ENCODE data around the gene VASH1.

The VASH1 gene

DNA sequence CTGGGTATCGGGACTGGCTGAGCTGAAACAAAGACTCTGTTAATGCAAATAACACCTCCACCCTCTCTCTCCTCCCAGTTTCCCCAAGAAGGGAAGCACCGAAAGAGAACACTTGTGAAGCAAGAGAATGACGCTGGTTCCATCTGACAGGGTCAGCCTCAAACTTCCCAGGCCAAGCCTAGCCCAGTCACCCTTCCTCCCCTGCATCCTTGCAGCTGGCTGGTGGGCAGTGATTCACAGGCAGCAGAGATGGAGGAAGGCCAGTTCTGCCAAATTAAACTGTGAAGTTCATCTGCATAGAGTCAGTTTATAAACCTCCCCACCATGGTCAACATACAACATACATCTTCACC is 67.7 kb downstream of the VASH1 start:
- H3F3A ChIP-seq (ENCODE audit: low read depth): no peaks in the 10 kb centered on the region
- H3K79me2 ChIP-seq (ENCODE audit: insufficient read depth, low read length): no peaks in the 10 kb centered on the region
- H3K4me3 ChIP-seq (ENCODE audit: low read length, poor library complexity, severe bottlenecking): no peak overlapping the region
- no peaks in the 10 kb centered on the region for H3K9me3 ChIP-seq (ENCODE audit: insufficient read depth, low read depth, low read length)
- H2AFZ ChIP-seq (ENCODE audit: low read length): no peak overlapping the region
- H3K27me3 ChIP-seq (ENCODE audit: insufficient read depth, low read length, poor library complexity, severe bottlenecking): peaks cover 9% of the 10 kb centered on the region
- H3K4me2 ChIP-seq (ENCODE audit: low read depth, low read length, poor library complexity, severe bottlenecking): no peak overlapping the region
- no peaks in the 10 kb centered on the region for H3K9me2 ChIP-seq (replicated peaks; ENCODE audit: low read depth, low read length)
- no peak for TF ChIP-seq CTCF (conservative IDR thresholded peaks at IDR 0.05; ENCODE audit: low read length)
- TF ChIP-seq EZH2phosphoT487 (IDR thresholded peaks at IDR 0.05; ENCODE audit: borderline replicate concordance): no peak
- no peak overlapping the region for H3K9ac ChIP-seq (ENCODE audit: low read depth, low read length, poor library complexity, severe bottlenecking)
- no peaks in the 10 kb centered on the region for H4K20me1 ChIP-seq (ENCODE audit: insufficient read depth, low read length, poor library complexity, severe bottlenecking)
- H3K4me1 ChIP-seq (ENCODE audit: insufficient read depth, low read length, poor library complexity, severe bottlenecking): no peaks in the 10 kb centered on the region
- no peaks in the 10 kb centered on the region for H3K36me3 ChIP-seq (ENCODE audit: insufficient read depth, low read length)

DNA sequence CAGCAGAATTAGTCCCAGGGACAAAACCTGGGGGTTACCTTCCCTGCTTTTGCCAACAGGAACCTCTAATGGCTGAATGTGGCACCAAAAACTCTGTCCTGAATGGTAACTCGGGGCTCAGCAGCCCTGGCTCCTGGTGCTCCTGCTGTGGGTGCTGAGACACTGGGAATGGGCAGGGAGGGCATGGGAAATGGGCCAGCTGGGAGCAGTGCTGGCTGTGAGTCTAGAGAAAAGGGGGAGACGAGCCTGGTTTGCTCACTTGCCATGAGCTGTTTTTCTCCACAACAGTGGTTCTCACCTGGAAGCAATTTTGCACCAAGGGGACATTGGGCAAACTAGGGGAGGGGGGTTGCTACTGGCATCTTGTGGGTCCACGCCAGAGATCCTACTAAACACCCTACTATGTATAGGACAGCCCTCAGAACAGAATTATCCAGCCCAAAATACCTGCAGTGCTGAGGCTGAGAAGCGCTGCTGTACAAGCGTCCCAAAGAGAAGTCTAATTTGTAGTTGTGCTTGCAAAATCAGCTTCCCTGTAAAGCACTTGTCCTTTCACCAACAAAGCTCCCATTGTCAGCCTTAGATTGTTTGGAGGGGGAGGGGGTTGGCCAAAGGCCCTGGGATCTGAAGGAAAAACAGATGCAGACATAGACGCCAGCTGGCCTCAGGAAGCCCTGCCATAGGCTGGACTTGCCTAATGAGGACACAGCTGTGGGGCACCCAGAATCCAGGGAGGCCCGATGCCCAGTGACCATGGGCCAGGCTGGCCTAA is 68.6 kb downstream of the VASH1 start:
- Histone ChIP-seq H3K79me2 (ENCODE audit: insufficient read depth, low read length) (no peaks in the 10 kb centered on the region), H3K36me3 (ENCODE audit: insufficient read depth, low read length) (no peaks in the 10 kb centered on the region), H3K9me3 (ENCODE audit: insufficient read depth, low read depth, low read length) (no peaks in the 10 kb centered on the region), H2AFZ (ENCODE audit: low read length) (no peak overlapping the region), H3K4me3 (ENCODE audit: low read length, poor library complexity, severe bottlenecking) (no peak overlapping the region), H3K9ac (ENCODE audit: low read depth, low read length, poor library complexity, severe bottlenecking) (no peak overlapping the region), H4K20me1 (ENCODE audit: insufficient read depth, low read length, poor library complexity, severe bottlenecking) (no peaks in the 10 kb centered on the region), H3K4me1 (ENCODE audit: insufficient read depth, low read length, poor library complexity, severe bottlenecking) (no peaks in the 10 kb centered on the region), H3K9me2 (replicated peaks; ENCODE audit: low read depth, low read length) (no peaks in the 10 kb centered on the region), H3F3A (ENCODE audit: low read depth) (no peaks in the 10 kb centered on the region), H3K27me3 (ENCODE audit: insufficient read depth, low read length, poor library complexity, severe bottlenecking) (peaks cover 7% of the 10 kb centered on the region), H3K4me2 (ENCODE audit: low read depth, low read length, poor library complexity, severe bottlenecking) (no peak overlapping the region)
- TF ChIP-seq CTCF (conservative IDR thresholded peaks at IDR 0.05; ENCODE audit: low read length) (no peak), EZH2phosphoT487 (IDR thresholded peaks at IDR 0.05; ENCODE audit: borderline replicate concordance) (no peak)

DNA sequence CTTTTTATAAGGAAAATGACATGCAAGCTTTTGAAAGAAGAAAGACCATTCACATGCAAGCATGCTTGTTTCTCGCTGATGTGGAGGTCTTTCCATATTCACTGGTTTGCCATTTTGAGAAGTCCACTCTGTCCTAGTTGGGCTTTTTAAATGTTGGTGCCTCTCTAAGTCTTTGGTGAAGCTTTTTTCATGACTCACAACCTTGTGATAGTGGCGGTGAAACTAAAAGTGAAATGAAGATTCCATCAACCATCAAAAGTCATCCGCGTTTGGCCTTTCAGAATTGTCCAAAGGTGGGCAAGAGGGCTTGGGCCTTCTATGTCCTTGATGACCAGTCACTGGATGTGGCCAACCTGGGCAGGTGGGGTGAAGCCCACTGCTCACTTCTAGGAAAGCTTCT is 69.3 kb downstream of the VASH1 start:
- Histone ChIP-seq H3K4me3 (ENCODE audit: low read length, poor library complexity, severe bottlenecking) (no peak overlapping the region), H3K27me3 (ENCODE audit: insufficient read depth, low read length, poor library complexity, severe bottlenecking) (peaks cover 3% of the 10 kb centered on the region), H3K9me3 (ENCODE audit: insufficient read depth, low read depth, low read length) (no peaks in the 10 kb centered on the region), H2AFZ (ENCODE audit: low read length) (no peak overlapping the region), H3K9me2 (replicated peaks; ENCODE audit: low read depth, low read length) (no peaks in the 10 kb centered on the region), H3K9ac (ENCODE audit: low read depth, low read length, poor library complexity, severe bottlenecking) (no peak overlapping the region), H3K4me2 (ENCODE audit: low read depth, low read length, poor library complexity, severe bottlenecking) (no peak overlapping the region), H3K4me1 (ENCODE audit: insufficient read depth, low read length, poor library complexity, severe bottlenecking) (no peaks in the 10 kb centered on the region), H3F3A (ENCODE audit: low read depth) (no peaks in the 10 kb centered on the region), H4K20me1 (ENCODE audit: insufficient read depth, low read length, poor library complexity, severe bottlenecking) (no peaks in the 10 kb centered on the region), H3K36me3 (ENCODE audit: insufficient read depth, low read length) (no peaks in the 10 kb centered on the region), H3K79me2 (ENCODE audit: insufficient read depth, low read length) (no peaks in the 10 kb centered on the region)
- TF ChIP-seq CTCF (conservative IDR thresholded peaks at IDR 0.05; ENCODE audit: low read length) (no peak), EZH2phosphoT487 (IDR thresholded peaks at IDR 0.05; ENCODE audit: borderline replicate concordance) (no peak)
